SK-N-SH treated with all-trans-retinoic acid at 6 μM for 48 hours (cell line): ENCODE data around the gene LMAN1L.

Experiments used
- ATAC-seq: fragments of 200-7000 bp; cut with Tn5 transposase; 3 replicates; pipeline ENCODE4 v1.9.1; 2020; ENCODE audit warnings: mild to moderate bottlenecking, moderate library complexity
- ARNTL ChIP-seq: fragments of 450-650 bp; formaldehyde crosslinking; IDR thresholded peaks from 2 replicates; pipeline ENCODE4 v1.5.0; 2020; ENCODE audit warnings: low read depth, mild to moderate bottlenecking, moderate library complexity, borderline replicate concordance
- BACH2 ChIP-seq: fragments of 250-450 bp; sonication (Bioruptor Pico); IDR thresholded peaks from 2 replicates; pipeline ENCODE4 v1.9.0; 2021; ENCODE audit warnings: mild to moderate bottlenecking, borderline replicate concordance
- CSDC2 ChIP-seq: fragments of 250-450 bp; sonication (Bioruptor Pico); IDR thresholded peaks from 2 replicates; pipeline ENCODE4 v1.5.0; 2020; ENCODE audit warnings: mild to moderate bottlenecking, moderate library complexity
- ESRRG ChIP-seq: fragments of 250-450 bp; sonication (Bioruptor Pico); IDR thresholded peaks from 2 replicates; pipeline ENCODE4 v1.6.1; 2021; ENCODE audit warnings: mild to moderate bottlenecking
- GLIS3 ChIP-seq: fragments of 250-450 bp; sonication (Bioruptor Pico); IDR thresholded peaks from 2 replicates; pipeline ENCODE4 v1.5.0; 2020; ENCODE audit warnings: mild to moderate bottlenecking, moderate library complexity
- ISL1 ChIP-seq: fragments of 250-450 bp; sonication (Bioruptor Pico); IDR thresholded peaks from 2 replicates; pipeline ENCODE4 v2.1.2; 2022; ENCODE audit warnings: mild to moderate bottlenecking, moderate library complexity
- OSR1 ChIP-seq: fragments of 250-450 bp; sonication (Bioruptor Pico); IDR thresholded peaks from 2 replicates; pipeline ENCODE4 v1.8.0; 2022; ENCODE audit warnings: moderate library complexity, mild to moderate bottlenecking, inconsistent platforms
- PPARA ChIP-seq: fragments of 250-450 bp; sonication (Bioruptor Pico); IDR thresholded peaks from 2 replicates; pipeline ENCODE4 v1.5.0; 2020; ENCODE audit warnings: mild to moderate bottlenecking, borderline replicate concordance
- RARB ChIP-seq: fragments of 250-450 bp; sonication (Bioruptor Pico); IDR thresholded peaks from 2 replicates; pipeline ENCODE4 v1.8.0; 2021; ENCODE audit warnings: mild to moderate bottlenecking, moderate library complexity
- SNAI2 ChIP-seq: fragments of 250-450 bp; sonication (Bioruptor Pico); IDR thresholded peaks from 2 replicates; pipeline ENCODE4 v1.5.0; 2020; ENCODE audit warnings: mild to moderate bottlenecking, moderate library complexity
- TCF4 ChIP-seq: fragments of 250-450 bp; sonication (Bioruptor Pico); IDR thresholded peaks from 2 replicates; pipeline ENCODE4 v1.8.0; 2021; ENCODE audit warnings: mild to moderate bottlenecking, moderate library complexity, borderline replicate concordance
- TOX ChIP-seq: fragments of 250-450 bp; sonication (Bioruptor Pico); IDR thresholded peaks from 2 replicates; pipeline ENCODE4 v1.8.0; 2021; ENCODE audit warnings: mild to moderate bottlenecking, moderate library complexity, borderline replicate concordance
- ZC3H10 ChIP-seq: fragments of 250-450 bp; sonication (Bioruptor Pico); IDR thresholded peaks from 2 replicates; pipeline ENCODE4 v1.5.1; 2021; ENCODE audit warnings: mild to moderate bottlenecking, moderate library complexity
- ZFP3 ChIP-seq: fragments of 250-450 bp; sonication (Bioruptor Pico); IDR thresholded peaks from 2 replicates; pipeline ENCODE4 v1.5.0; 2020; ENCODE audit warnings: mild to moderate bottlenecking, moderate library complexity
- ZNF565 ChIP-seq: fragments of 450-650 bp; formaldehyde crosslinking; conservative IDR thresholded peaks from 2 replicates; pipeline ENCODE4 v1.5.0; 2020; ENCODE audit warnings: low read depth, mild to moderate bottlenecking, moderate library complexity
- ZNF70 ChIP-seq: fragments of 450-650 bp; formaldehyde crosslinking; IDR thresholded peaks from 2 replicates; pipeline ENCODE4 v1.5.0; 2020; ENCODE audit warnings: mild to moderate bottlenecking, moderate library complexity
- ZNF8 ChIP-seq: fragments of 450-650 bp; formaldehyde crosslinking; IDR thresholded peaks from 2 replicates; pipeline ENCODE4 v1.5.0; 2020; ENCODE audit warnings: mild to moderate bottlenecking, moderate library complexity
- TF ChIP-seq, protein P1 (sequence below): fragments of 250-450 bp; sonication (Bioruptor Pico); IDR thresholded peaks from 2 replicates; pipeline ENCODE4 v1.8.0; 2020; ENCODE audit warnings: mild to moderate bottlenecking, moderate library complexity, borderline replicate concordance
- TF ChIP-seq, protein P2 (sequence below): fragments of 250-450 bp; sonication (Bioruptor Pico); IDR thresholded peaks from 2 replicates; pipeline ENCODE4 v1.8.0; 2021; ENCODE audit warnings: low read depth, mild to moderate bottlenecking, moderate library complexity, borderline replicate concordance
- TF ChIP-seq, protein P3 (sequence below): fragments of 250-450 bp; sonication (Bioruptor Pico); IDR thresholded peaks from 2 replicates; pipeline ENCODE4 v1.5.0; 2020; ENCODE audit warnings: mild to moderate bottlenecking, moderate library complexity
- TF ChIP-seq, protein P4 (sequence below): fragments of 250-450 bp; sonication (Bioruptor Pico); IDR thresholded peaks from 2 replicates; pipeline ENCODE4 v1.5.1; 2021; ENCODE audit warnings: mild to moderate bottlenecking, moderate library complexity
- TF ChIP-seq, protein P5 (sequence below): fragments of 250-450 bp; sonication (Bioruptor Pico); IDR thresholded peaks from 2 replicates; pipeline ENCODE4 v1.5.1; 2020; ENCODE audit warnings: low read depth, mild to moderate bottlenecking, moderate library complexity

The LMAN1L gene

DNA sequence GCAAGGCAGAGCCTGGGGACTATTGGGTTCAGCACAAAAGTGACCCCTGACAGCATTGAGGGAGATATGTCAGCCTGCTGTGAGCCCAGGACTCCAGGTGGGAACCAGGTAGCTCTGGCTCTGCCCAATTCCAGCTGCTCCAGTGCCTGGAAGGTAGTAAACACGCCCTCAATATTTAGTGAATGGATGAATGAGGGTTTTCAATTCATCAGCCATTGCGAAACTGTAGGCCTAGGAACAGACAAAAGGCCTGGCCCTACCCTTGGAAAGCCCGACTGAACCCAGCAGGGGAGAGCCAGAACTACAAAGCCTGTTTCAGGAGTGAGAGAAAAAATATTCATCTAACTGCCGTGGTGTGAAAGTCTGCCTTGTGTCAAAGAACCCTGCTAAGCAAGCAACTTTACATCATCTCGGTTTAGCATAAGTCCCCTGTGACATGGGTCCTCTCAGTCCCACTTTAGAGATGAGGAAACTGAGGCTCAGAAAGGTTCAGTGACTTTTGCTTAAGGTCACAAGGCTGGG is 38.8 kb upstream of the LMAN1L start:
- TF ChIP-seq TCF4 (CRISPR knock-in tag) (no peak), CSDC2 (CRISPR knock-in tag) (no peak), ZNF8 (CRISPR knock-in tag) (no peak), GLIS3 (no peak), ZC3H10 (CRISPR knock-in tag) (no peak), TOX (CRISPR knock-in tag) (no peak), BACH2 (CRISPR knock-in tag) (no peak), ISL1 (CRISPR knock-in tag) (no peak), ESRRG (CRISPR knock-in tag) (no peak), ZNF565 (CRISPR knock-in tag) (no peak), OSR1 (CRISPR knock-in tag) (no peak), ARNTL (CRISPR knock-in tag) (no peak)
- TF ChIP-seq, protein P1, sequence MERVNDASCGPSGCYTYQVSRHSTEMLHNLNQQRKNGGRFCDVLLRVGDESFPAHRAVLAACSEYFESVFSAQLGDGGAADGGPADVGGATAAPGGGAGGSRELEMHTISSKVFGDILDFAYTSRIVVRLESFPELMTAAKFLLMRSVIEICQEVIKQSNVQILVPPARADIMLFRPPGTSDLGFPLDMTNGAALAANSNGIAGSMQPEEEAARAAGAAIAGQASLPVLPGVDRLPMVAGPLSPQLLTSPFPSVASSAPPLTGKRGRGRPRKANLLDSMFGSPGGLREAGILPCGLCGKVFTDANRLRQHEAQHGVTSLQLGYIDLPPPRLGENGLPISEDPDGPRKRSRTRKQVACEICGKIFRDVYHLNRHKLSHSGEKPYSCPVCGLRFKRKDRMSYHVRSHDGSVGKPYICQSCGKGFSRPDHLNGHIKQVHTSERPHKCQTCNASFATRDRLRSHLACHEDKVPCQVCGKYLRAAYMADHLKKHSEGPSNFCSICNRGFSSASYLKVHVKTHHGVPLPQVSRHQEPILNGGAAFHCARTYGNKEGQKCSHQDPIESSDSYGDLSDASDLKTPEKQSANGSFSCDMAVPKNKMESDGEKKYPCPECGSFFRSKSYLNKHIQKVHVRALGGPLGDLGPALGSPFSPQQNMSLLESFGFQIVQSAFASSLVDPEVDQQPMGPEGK (CRISPR knock-in tag): no peak
- TF ChIP-seq, protein P2, sequence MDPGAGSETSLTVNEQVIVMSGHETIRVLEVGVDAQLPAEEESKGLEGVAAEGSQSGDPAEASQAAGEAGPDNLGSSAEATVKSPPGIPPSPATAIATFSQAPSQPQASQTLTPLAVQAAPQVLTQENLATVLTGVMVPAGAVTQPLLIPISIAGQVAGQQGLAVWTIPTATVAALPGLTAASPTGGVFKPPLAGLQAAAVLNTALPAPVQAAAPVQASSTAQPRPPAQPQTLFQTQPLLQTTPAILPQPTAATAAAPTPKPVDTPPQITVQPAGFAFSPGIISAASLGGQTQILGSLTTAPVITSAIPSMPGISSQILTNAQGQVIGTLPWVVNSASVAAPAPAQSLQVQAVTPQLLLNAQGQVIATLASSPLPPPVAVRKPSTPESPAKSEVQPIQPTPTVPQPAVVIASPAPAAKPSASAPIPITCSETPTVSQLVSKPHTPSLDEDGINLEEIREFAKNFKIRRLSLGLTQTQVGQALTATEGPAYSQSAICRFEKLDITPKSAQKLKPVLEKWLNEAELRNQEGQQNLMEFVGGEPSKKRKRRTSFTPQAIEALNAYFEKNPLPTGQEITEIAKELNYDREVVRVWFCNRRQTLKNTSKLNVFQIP (CRISPR knock-in tag): no peak
- TF ChIP-seq, protein P3, sequence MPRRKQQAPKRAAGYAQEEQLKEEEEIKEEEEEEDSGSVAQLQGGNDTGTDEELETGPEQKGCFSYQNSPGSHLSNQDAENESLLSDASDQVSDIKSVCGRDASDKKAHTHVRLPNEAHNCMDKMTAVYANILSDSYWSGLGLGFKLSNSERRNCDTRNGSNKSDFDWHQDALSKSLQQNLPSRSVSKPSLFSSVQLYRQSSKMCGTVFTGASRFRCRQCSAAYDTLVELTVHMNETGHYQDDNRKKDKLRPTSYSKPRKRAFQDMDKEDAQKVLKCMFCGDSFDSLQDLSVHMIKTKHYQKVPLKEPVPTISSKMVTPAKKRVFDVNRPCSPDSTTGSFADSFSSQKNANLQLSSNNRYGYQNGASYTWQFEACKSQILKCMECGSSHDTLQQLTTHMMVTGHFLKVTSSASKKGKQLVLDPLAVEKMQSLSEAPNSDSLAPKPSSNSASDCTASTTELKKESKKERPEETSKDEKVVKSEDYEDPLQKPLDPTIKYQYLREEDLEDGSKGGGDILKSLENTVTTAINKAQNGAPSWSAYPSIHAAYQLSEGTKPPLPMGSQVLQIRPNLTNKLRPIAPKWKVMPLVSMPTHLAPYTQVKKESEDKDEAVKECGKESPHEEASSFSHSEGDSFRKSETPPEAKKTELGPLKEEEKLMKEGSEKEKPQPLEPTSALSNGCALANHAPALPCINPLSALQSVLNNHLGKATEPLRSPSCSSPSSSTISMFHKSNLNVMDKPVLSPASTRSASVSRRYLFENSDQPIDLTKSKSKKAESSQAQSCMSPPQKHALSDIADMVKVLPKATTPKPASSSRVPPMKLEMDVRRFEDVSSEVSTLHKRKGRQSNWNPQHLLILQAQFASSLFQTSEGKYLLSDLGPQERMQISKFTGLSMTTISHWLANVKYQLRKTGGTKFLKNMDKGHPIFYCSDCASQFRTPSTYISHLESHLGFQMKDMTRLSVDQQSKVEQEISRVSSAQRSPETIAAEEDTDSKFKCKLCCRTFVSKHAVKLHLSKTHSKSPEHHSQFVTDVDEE (CRISPR knock-in tag): no peak
- TF ChIP-seq, protein P4, sequence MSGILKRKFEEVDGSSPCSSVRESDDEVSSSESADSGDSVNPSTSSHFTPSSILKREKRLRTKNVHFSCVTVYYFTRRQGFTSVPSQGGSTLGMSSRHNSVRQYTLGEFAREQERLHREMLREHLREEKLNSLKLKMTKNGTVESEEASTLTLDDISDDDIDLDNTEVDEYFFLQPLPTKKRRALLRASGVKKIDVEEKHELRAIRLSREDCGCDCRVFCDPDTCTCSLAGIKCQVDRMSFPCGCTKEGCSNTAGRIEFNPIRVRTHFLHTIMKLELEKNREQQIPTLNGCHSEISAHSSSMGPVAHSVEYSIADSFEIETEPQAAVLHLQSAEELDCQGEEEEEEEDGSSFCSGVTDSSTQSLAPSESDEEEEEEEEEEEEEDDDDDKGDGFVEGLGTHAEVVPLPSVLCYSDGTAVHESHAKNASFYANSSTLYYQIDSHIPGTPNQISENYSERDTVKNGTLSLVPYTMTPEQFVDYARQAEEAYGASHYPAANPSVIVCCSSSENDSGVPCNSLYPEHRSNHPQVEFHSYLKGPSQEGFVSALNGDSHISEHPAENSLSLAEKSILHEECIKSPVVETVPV (CRISPR knock-in tag): no peak

DNA sequence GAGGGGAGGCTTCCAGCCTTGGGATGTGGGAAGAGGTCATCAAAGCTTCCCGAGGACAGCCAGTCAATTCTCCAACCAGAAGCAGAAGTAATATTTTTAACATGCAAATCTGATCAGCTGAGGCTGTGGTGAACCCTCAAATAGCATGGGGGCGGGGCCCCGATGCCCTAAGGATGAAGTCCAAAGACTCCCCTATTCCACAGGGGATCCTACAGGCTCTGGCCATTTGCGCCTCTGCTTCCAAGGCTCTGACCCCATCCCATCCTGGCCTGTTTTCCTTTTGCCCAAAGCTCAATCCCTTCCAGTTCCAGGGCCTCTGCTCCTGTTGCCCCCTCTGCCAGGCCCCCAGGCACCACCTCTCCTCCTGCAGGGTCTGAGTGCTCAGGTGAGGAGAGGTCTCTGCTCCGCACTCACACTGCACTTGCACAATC is 37.5 kb upstream of the LMAN1L start:
- no peak for ATAC-seq
- TF ChIP-seq PPARA (CRISPR knock-in tag) (no peak), BACH2 (CRISPR knock-in tag) (no peak), ARNTL (CRISPR knock-in tag) (no peak), RARB (CRISPR knock-in tag) (no peak), ESRRG (CRISPR knock-in tag) (no peak), ISL1 (CRISPR knock-in tag) (no peak), ZNF565 (CRISPR knock-in tag) (no peak), ZNF8 (CRISPR knock-in tag) (no peak), SNAI2 (no peak), ZFP3 (no peak), ZNF70 (CRISPR knock-in tag) (no peak), TCF4 (CRISPR knock-in tag) (no peak), ZC3H10 (CRISPR knock-in tag) (no peak), OSR1 (CRISPR knock-in tag) (no peak), GLIS3 (no peak)
- TF ChIP-seq, protein P4 (CRISPR knock-in tag): no peak
- TF ChIP-seq, protein P5, sequence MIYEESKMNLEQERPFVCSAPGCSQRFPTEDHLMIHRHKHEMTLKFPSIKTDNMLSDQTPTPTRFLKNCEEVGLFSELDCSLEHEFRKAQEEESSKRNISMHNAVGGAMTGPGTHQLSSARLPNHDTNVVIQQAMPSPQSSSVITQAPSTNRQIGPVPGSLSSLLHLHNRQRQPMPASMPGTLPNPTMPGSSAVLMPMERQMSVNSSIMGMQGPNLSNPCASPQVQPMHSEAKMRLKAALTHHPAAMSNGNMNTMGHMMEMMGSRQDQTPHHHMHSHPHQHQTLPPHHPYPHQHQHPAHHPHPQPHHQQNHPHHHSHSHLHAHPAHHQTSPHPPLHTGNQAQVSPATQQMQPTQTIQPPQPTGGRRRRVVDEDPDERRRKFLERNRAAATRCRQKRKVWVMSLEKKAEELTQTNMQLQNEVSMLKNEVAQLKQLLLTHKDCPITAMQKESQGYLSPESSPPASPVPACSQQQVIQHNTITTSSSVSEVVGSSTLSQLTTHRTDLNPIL: no peak
- TF ChIP-seq, protein P3 (CRISPR knock-in tag): no peak

More for the DNA sequence above, 38.8 kb upstream of the LMAN1L start:
- no peak for ATAC-seq
